Measurements from ENCODE around the gene TMEM60. TPM values are rescaled to one million over a fixed set of nuclear protein-coding genes. Genes with fewer than 3 reads are reported as not detected.

Gene TMEM60
- total RNA-seq, 2 experiments from 2014 or later, result 25.0 to 25.4 TPM

GRCh38 chr7:77827999-77828398 is 29.8 kb upstream of the TMEM60 start:
- CTCF ChIA-PET, result interaction anchor here (0.8 kb wide), 1 partner anchor 177 kb away, joined by 3 read pairs; no protein-coding TSS in a partner anchor
- no peak for DNase-seq
- H3K4me3 Mint-ChIP-seq, result no peak overlapping the region
- no peaks in the 10 kb centered on the region for H3K27me3 Mint-ChIP-seq
- peaks cover 66% of the 10 kb centered on the region for H3K4me1 Mint-ChIP-seq
- H3K36me3 Mint-ChIP-seq (ENCODE audit: low read depth), result peaks cover 49% of the 10 kb centered on the region
- POLR2A ChIA-PET, result interaction anchor here (5.1 kb wide), 1 partner anchor 25 kb away, joined by 37 read pairs; no protein-coding TSS in a partner anchor
- no peak overlapping the region for H3K27ac Mint-ChIP-seq
- H3K9me3 Mint-ChIP-seq, result peaks cover 17% of the 10 kb centered on the region

- H3K4me1 Mint-ChIP-seq, result peaks cover 57% of the 10 kb centered on the region
- H3K27me3 Mint-ChIP-seq, result no peaks in the 10 kb centered on the region
- CTCF ChIA-PET, result interaction anchor here (1.7 kb wide), 1 partner anchor 28 kb away, joined by 6 read pairs; the partner anchor contains the start of genes PHTF2 and TMEM60
- H3K27ac Mint-ChIP-seq, result no peak overlapping the region
- peaks cover 57% of the 10 kb centered on the region for H3K36me3 Mint-ChIP-seq (ENCODE audit: low read depth)
- H3K9me3 Mint-ChIP-seq, result peaks cover 29% of the 10 kb centered on the region
- no peak overlapping the region for H3K4me3 Mint-ChIP-seq
- POLR2A ChIA-PET, result no interaction called here
- DNase-seq, result no peak
Observed at GRCh38 chr7:77826300-77826699, 28.1 kb upstream of the TMEM60 start.

GRCh38 chr7:77825131-77825530 is 26.9 kb upstream of the TMEM60 start:
- Mint-ChIP-seq H3K4me1 (peaks cover 48% of the 10 kb centered on the region), H3K36me3 (ENCODE audit: low read depth) (peaks cover 59% of the 10 kb centered on the region), H3K27me3 (no peaks in the 10 kb centered on the region), H3K27ac (no peak overlapping the region), H3K9me3 (peaks cover 41% of the 10 kb centered on the region), H3K4me3 (no peak overlapping the region)
- DNase-seq, result no peak
- POLR2A ChIA-PET, result no interaction called here
- CTCF ChIA-PET, result interaction anchor here (1.7 kb wide), 1 partner anchor 26 kb away, joined by 6 read pairs; the partner anchor contains the start of genes PHTF2 and TMEM60

GRCh38 chr7:77824636-77825035 is 26.4 kb upstream of the TMEM60 start:
- peaks cover 43% of the 10 kb centered on the region for H3K9me3 Mint-ChIP-seq
- DNase-seq, result no peak
- CTCF ChIA-PET, result interaction anchor here (1.7 kb wide), 1 partner anchor 26 kb away, joined by 6 read pairs; the partner anchor contains the start of genes PHTF2 and TMEM60
- peaks cover 64% of the 10 kb centered on the region for H3K36me3 Mint-ChIP-seq (ENCODE audit: low read depth)
- no peak overlapping the region for H3K27ac Mint-ChIP-seq
- H3K27me3 Mint-ChIP-seq, result no peaks in the 10 kb centered on the region
- POLR2A ChIA-PET, result no interaction called here
- peaks cover 45% of the 10 kb centered on the region for H3K4me1 Mint-ChIP-seq
- no peak overlapping the region for H3K4me3 Mint-ChIP-seq

- ChIA-PET CTCF (no interaction called here), POLR2A (no interaction called here)
- Mint-ChIP-seq H3K27me3 (no peaks in the 10 kb centered on the region), H3K27ac (no peak overlapping the region), H3K4me3 (no peak overlapping the region), H3K9me3 (peaks cover 50% of the 10 kb centered on the region), H3K36me3 (ENCODE audit: low read depth) (peaks cover 72% of the 10 kb centered on the region), H3K4me1 (peaks cover 41% of the 10 kb centered on the region)
- no peak for DNase-seq
Observed at GRCh38 chr7:77823787-77824186, 25.6 kb upstream of the TMEM60 start.

GRCh38 chr7:77822269-77822668 is 24.0 kb upstream of the TMEM60 start:
- peaks cover 59% of the 10 kb centered on the region for H3K9me3 Mint-ChIP-seq
- ChIA-PET CTCF (no interaction called here), POLR2A (interaction anchor here (0.8 kb wide), 1 partner anchor 9 kb away, joined by 3 read pairs; no protein-coding TSS in a partner anchor)
- peaks cover 38% of the 10 kb centered on the region for H3K4me1 Mint-ChIP-seq
- no peaks in the 10 kb centered on the region for H3K27me3 Mint-ChIP-seq
- H3K4me3 Mint-ChIP-seq, result no peak overlapping the region
- peaks cover 83% of the 10 kb centered on the region for H3K36me3 Mint-ChIP-seq (ENCODE audit: low read depth)
- DNase-seq, result no peak
- H3K27ac Mint-ChIP-seq, result no peak overlapping the region

GRCh38 chr7:77820967-77821366 is 22.7 kb upstream of the TMEM60 start:
- Mint-ChIP-seq H3K36me3 (ENCODE audit: low read depth) (peaks cover 89% of the 10 kb centered on the region), H3K27ac (no peak overlapping the region), H3K27me3 (no peaks in the 10 kb centered on the region), H3K4me1 (peaks cover 31% of the 10 kb centered on the region), H3K4me3 (no peak overlapping the region), H3K9me3 (peaks cover 67% of the 10 kb centered on the region)
- CTCF ChIA-PET, result interaction anchor here (1.2 kb wide), 1 partner anchor 14 kb away, joined by 6 read pairs; no protein-coding TSS in a partner anchor
- POLR2A ChIA-PET, result interaction anchor here (0.9 kb wide), 1 partner anchor 10 kb away, joined by 3 read pairs; no protein-coding TSS in a partner anchor
- no peak for DNase-seq

- H3K36me3 Mint-ChIP-seq (ENCODE audit: low read depth), result peaks cover 86% of the 10 kb centered on the region
- DNase-seq, result no peak
- H3K4me1 Mint-ChIP-seq, result peaks cover 26% of the 10 kb centered on the region
- no peak overlapping the region for H3K4me3 Mint-ChIP-seq
- H3K9me3 Mint-ChIP-seq, result peaks cover 64% of the 10 kb centered on the region
- ChIA-PET CTCF (no interaction called here), POLR2A (no interaction called here)
- H3K27ac Mint-ChIP-seq, result no peak overlapping the region
- H3K27me3 Mint-ChIP-seq, result no peaks in the 10 kb centered on the region
Observed at GRCh38 chr7:77819021-77819420, 20.8 kb upstream of the TMEM60 start.

GRCh38 chr7:77813180-77813579 is 14.9 kb upstream of the TMEM60 start:
- peaks cover 65% of the 10 kb centered on the region for H3K36me3 Mint-ChIP-seq (ENCODE audit: low read depth)
- H3K9me3 Mint-ChIP-seq, result peaks cover 33% of the 10 kb centered on the region
- ChIA-PET POLR2A (interaction anchor here (1.3 to 2.8 kb wide), 2 partner anchors 9 to 18 kb away, joined by 5 to 17 read pairs; no protein-coding TSS in a partner anchor), CTCF (interaction anchor here (1.0 to 1.3 kb wide), 2 partner anchors 21 to 155 kb away, joined by 4 to 6 read pairs; no protein-coding TSS in a partner anchor)
- DNase-seq, result no peak
- H3K4me1 Mint-ChIP-seq, result peaks cover 38% of the 10 kb centered on the region
- no peaks in the 10 kb centered on the region for H3K27me3 Mint-ChIP-seq
- no peak overlapping the region for H3K27ac Mint-ChIP-seq
- H3K4me3 Mint-ChIP-seq, result no peak overlapping the region

GRCh38 chr7:77812290-77812685 is 14.1 kb upstream of the TMEM60 start:
- no peaks in the 10 kb centered on the region for H3K27me3 Mint-ChIP-seq
- H3K4me1 Mint-ChIP-seq, result peaks cover 44% of the 10 kb centered on the region
- DNase-seq, result no peak
- H3K27ac Mint-ChIP-seq, result no peak overlapping the region
- no peak overlapping the region for H3K4me3 Mint-ChIP-seq
- POLR2A ChIA-PET, result interaction anchor here (1.7 to 2.8 kb wide), 2 partner anchors 8 to 19 kb away, joined by 7 to 17 read pairs; no protein-coding TSS in a partner anchor
- H3K36me3 Mint-ChIP-seq (ENCODE audit: low read depth), result peaks cover 65% of the 10 kb centered on the region
- peaks cover 39% of the 10 kb centered on the region for H3K9me3 Mint-ChIP-seq
- CTCF ChIA-PET, result no interaction called here

- no peaks in the 10 kb centered on the region for H3K27me3 Mint-ChIP-seq
- H3K4me3 Mint-ChIP-seq, result no peak overlapping the region
- H3K9me3 Mint-ChIP-seq, result peaks cover 38% of the 10 kb centered on the region
- H3K36me3 Mint-ChIP-seq (ENCODE audit: low read depth), result peaks cover 65% of the 10 kb centered on the region
- CTCF ChIA-PET, result no interaction called here
- H3K27ac Mint-ChIP-seq, result no peak overlapping the region
- no peak for DNase-seq
- H3K4me1 Mint-ChIP-seq, result peaks cover 43% of the 10 kb centered on the region
- POLR2A ChIA-PET, result interaction anchor here (1.2 to 2.8 kb wide), 3 partner anchors 8 to 23 kb away, joined by 3 to 17 read pairs (median 7); no protein-coding TSS in a partner anchor
Observed at GRCh38 chr7:77811516-77812289, 13.5 kb upstream of the TMEM60 start.

- H3K27me3 Mint-ChIP-seq, result no peaks in the 10 kb centered on the region
- no peak overlapping the region for H3K4me3 Mint-ChIP-seq
- ChIA-PET POLR2A (no interaction called here), CTCF (no interaction called here)
- peaks cover 78% of the 10 kb centered on the region for H3K36me3 Mint-ChIP-seq (ENCODE audit: low read depth)
- peaks cover 61% of the 10 kb centered on the region for H3K4me1 Mint-ChIP-seq
- no peak for DNase-seq
- peaks cover 48% of the 10 kb centered on the region for H3K9me3 Mint-ChIP-seq
- no peak overlapping the region for H3K27ac Mint-ChIP-seq
Observed at GRCh38 chr7:77808517-77808916, 10.3 kb upstream of the TMEM60 start.

GRCh38 chr7:77806425-77806824 is 8.2 kb upstream of the TMEM60 start:
- H3K4me1 Mint-ChIP-seq, result peaks cover 64% of the 10 kb centered on the region
- peaks cover 84% of the 10 kb centered on the region for H3K36me3 Mint-ChIP-seq (ENCODE audit: low read depth)
- DNase-seq, result no peak
- no peak overlapping the region for H3K27ac Mint-ChIP-seq
- no peaks in the 10 kb centered on the region for H3K27me3 Mint-ChIP-seq
- CTCF ChIA-PET, result no interaction called here
- POLR2A ChIA-PET, result no interaction called here
- no peak overlapping the region for H3K4me3 Mint-ChIP-seq
- H3K9me3 Mint-ChIP-seq, result peaks cover 43% of the 10 kb centered on the region
